ENCODE data around the gene RHBDF1.
A peak's percentile ranks its signal among the peaks of the same experiment; 100 is the strongest.
"Not testable (repeated sequence)": the region's sequence is repeated elsewhere in the genome, so short reads cannot be mapped to it uniquely, and the experiment has no call there.

RHBDF1 gene

GRCh38 chr16:34648-34987, 37.8 kb downstream of the RHBDF1 start:
- DNase-seq = no peak

GRCh38 chr16:33877-34647, 38.4 kb downstream of the RHBDF1 start:
- no peak for DNase-seq

- DNase-seq = not testable (repeated sequence)
These were observed 39.1 kb downstream of the RHBDF1 start for GRCh38 chr16:33154-33876.

- not testable (repeated sequence) for DNase-seq
These were observed 41.8 kb downstream of the RHBDF1 start for GRCh38 chr16:30627-31026.

GRCh38 chr16:25926-26348, 46.5 kb downstream of the RHBDF1 start:
- DNase-seq = not testable (repeated sequence)

GRCh38 chr16:24151-24550, 48.3 kb downstream of the RHBDF1 start:
- DNase-seq = not testable (repeated sequence)

GRCh38 chr16:20886-21285, 51.5 kb downstream of the RHBDF1 start:
- DNase-seq = not testable (repeated sequence)

GRCh38 chr16:17062-17765, 55.2 kb downstream of the RHBDF1 start:
- DNase-seq = not testable (repeated sequence)

GRCh38 chr16:10772-11171, 61.7 kb downstream of the RHBDF1 start:
- DNase-seq = peak; percentile 97

GRCh38 chr16:9903-10665, 62.3 kb downstream of the RHBDF1 start:
- DNase-seq = no peak

Data from OCI-M1 (cell line).